ENCODE measurements around the gene YEATS4.

Gene YEATS4

GRCh38 chr12:69332815-69333358, 26.7 kb upstream of the YEATS4 start:
- H3K36me3 Mint-ChIP-seq: peaks cover 2% of the 10 kb centered on the region
- peaks cover 60% of the 10 kb centered on the region for H3K4me1 Mint-ChIP-seq
- peak overlapping the region; percentile 98 for H3K27ac Mint-ChIP-seq
- CTCF ChIA-PET: no interaction called here
- H3K4me3 Mint-ChIP-seq: no peak overlapping the region
- no peaks in the 10 kb centered on the region for H3K9me3 Mint-ChIP-seq
- no peaks in the 10 kb centered on the region for H3K27me3 Mint-ChIP-seq
- no peak for DNase-seq

GRCh38 chr12:69334158-69334557, 25.4 kb upstream of the YEATS4 start:
- Mint-ChIP-seq H3K27me3 (no peaks in the 10 kb centered on the region), H3K27ac (peak overlapping the region; percentile 78), H3K36me3 (peaks cover 2% of the 10 kb centered on the region), H3K4me3 (peak overlapping the region; percentile 1), H3K9me3 (no peaks in the 10 kb centered on the region), H3K4me1 (peaks cover 51% of the 10 kb centered on the region)
- no peak for DNase-seq
- CTCF ChIA-PET: interaction anchor here (1.5 kb wide), 1 partner anchor 23 kb away, joined by 3 read pairs; no protein-coding TSS in a partner anchor

GRCh38 chr12:69337311-69338090, 22.0 kb upstream of the YEATS4 start:
- Mint-ChIP-seq H3K4me3 (no peak overlapping the region), H3K27ac (no peak overlapping the region)

GRCh38 chr12:69338120-69338859, 21.3 kb upstream of the YEATS4 start:
- CTCF ChIA-PET: no interaction called here
- Mint-ChIP-seq H3K4me3 (no peak overlapping the region), H3K27me3 (peaks cover 24% of the 10 kb centered on the region), H3K36me3 (no peaks in the 10 kb centered on the region), H3K27ac (no peak overlapping the region), H3K4me1 (peaks cover 17% of the 10 kb centered on the region), H3K9me3 (no peaks in the 10 kb centered on the region)
- DNase-seq: no peak

More at GRCh38 chr12:69337311-69338090, 22.0 kb upstream of the YEATS4 start:
- DNase-seq: no peak
- peaks cover 25% of the 10 kb centered on the region for H3K4me1 Mint-ChIP-seq
- H3K36me3 Mint-ChIP-seq: peaks cover 2% of the 10 kb centered on the region
- peaks cover 21% of the 10 kb centered on the region for H3K27me3 Mint-ChIP-seq
- CTCF ChIA-PET: no interaction called here
- no peaks in the 10 kb centered on the region for H3K9me3 Mint-ChIP-seq

GRCh38 chr12:69338936-69339335, 20.6 kb upstream of the YEATS4 start:
- Mint-ChIP-seq H3K27me3 (peaks cover 28% of the 10 kb centered on the region), H3K36me3 (no peaks in the 10 kb centered on the region), H3K4me3 (no peak overlapping the region), H3K27ac (no peak overlapping the region), H3K9me3 (no peaks in the 10 kb centered on the region), H3K4me1 (peaks cover 12% of the 10 kb centered on the region)
- DNase-seq: no peak
- CTCF ChIA-PET: no interaction called here

GRCh38 chr12:69339999-69340398, 19.5 kb upstream of the YEATS4 start:
- Mint-ChIP-seq H3K4me3 (no peak overlapping the region), H3K27me3 (peaks cover 28% of the 10 kb centered on the region), H3K4me1 (peaks cover 2% of the 10 kb centered on the region), H3K36me3 (no peaks in the 10 kb centered on the region), H3K9me3 (no peaks in the 10 kb centered on the region), H3K27ac (no peak overlapping the region)
- CTCF ChIA-PET: no interaction called here
- DNase-seq: no peak

- no peaks in the 10 kb centered on the region for H3K9me3 Mint-ChIP-seq
- no peaks in the 10 kb centered on the region for H3K36me3 Mint-ChIP-seq
- no peak overlapping the region for H3K4me3 Mint-ChIP-seq
- CTCF ChIA-PET: no interaction called here
- no peak for DNase-seq
- no peaks in the 10 kb centered on the region for H3K4me1 Mint-ChIP-seq
- no peak overlapping the region for H3K27ac Mint-ChIP-seq
- peaks cover 28% of the 10 kb centered on the region for H3K27me3 Mint-ChIP-seq
These were observed 18.2 kb upstream of the YEATS4 start for GRCh38 chr12:69341328-69341727.

- H3K27ac Mint-ChIP-seq: no peak overlapping the region
- CTCF ChIA-PET: interaction anchor here (1.0 to 1.3 kb wide), 3 partner anchors 15 to 298 kb away, joined by 3 to 5 read pairs (median 5); no protein-coding TSS in a partner anchor
- DNase-seq: no peak
- H3K36me3 Mint-ChIP-seq: no peaks in the 10 kb centered on the region
- H3K9me3 Mint-ChIP-seq: no peaks in the 10 kb centered on the region
- H3K4me3 Mint-ChIP-seq: no peak overlapping the region
- H3K4me1 Mint-ChIP-seq: no peaks in the 10 kb centered on the region
- H3K27me3 Mint-ChIP-seq: peaks cover 28% of the 10 kb centered on the region
These were observed 17.1 kb upstream of the YEATS4 start for GRCh38 chr12:69342421-69342820.

GRCh38 chr12:69343357-69343756, 16.2 kb upstream of the YEATS4 start:
- Mint-ChIP-seq H3K4me3 (no peak overlapping the region), H3K27ac (no peak overlapping the region), H3K9me3 (no peaks in the 10 kb centered on the region), H3K27me3 (peaks cover 30% of the 10 kb centered on the region), H3K36me3 (no peaks in the 10 kb centered on the region), H3K4me1 (peaks cover 4% of the 10 kb centered on the region)
- CTCF ChIA-PET: interaction anchor here (0.6 to 1.2 kb wide), 2 partner anchors 14 to 156 kb away, joined by 3 to 5 read pairs; no protein-coding TSS in a partner anchor
- no peak for DNase-seq

GRCh38 chr12:69343885-69344612, 15.5 kb upstream of the YEATS4 start:
- DNase-seq: no peak
- no peak overlapping the region for H3K4me3 Mint-ChIP-seq
- peaks cover 31% of the 10 kb centered on the region for H3K27me3 Mint-ChIP-seq
- no peaks in the 10 kb centered on the region for H3K36me3 Mint-ChIP-seq
- H3K27ac Mint-ChIP-seq: no peak overlapping the region
- CTCF ChIA-PET: no interaction called here
- H3K4me1 Mint-ChIP-seq: peaks cover 5% of the 10 kb centered on the region
- H3K9me3 Mint-ChIP-seq: no peaks in the 10 kb centered on the region

- no peaks in the 10 kb centered on the region for H3K9me3 Mint-ChIP-seq
- H3K36me3 Mint-ChIP-seq: no peaks in the 10 kb centered on the region
- no peak overlapping the region for H3K27ac Mint-ChIP-seq
- peaks cover 28% of the 10 kb centered on the region for H3K27me3 Mint-ChIP-seq
- no peak overlapping the region for H3K4me3 Mint-ChIP-seq
- no peak for DNase-seq
- CTCF ChIA-PET: no interaction called here
- peaks cover 5% of the 10 kb centered on the region for H3K4me1 Mint-ChIP-seq
These were observed 14.5 kb upstream of the YEATS4 start for GRCh38 chr12:69345077-69345476.

GRCh38 chr12:69345742-69346141, 13.8 kb upstream of the YEATS4 start:
- Mint-ChIP-seq H3K9me3 (no peaks in the 10 kb centered on the region), H3K36me3 (no peaks in the 10 kb centered on the region), H3K4me1 (peaks cover 5% of the 10 kb centered on the region), H3K4me3 (no peak overlapping the region), H3K27me3 (peaks cover 25% of the 10 kb centered on the region), H3K27ac (no peak overlapping the region)
- CTCF ChIA-PET: no interaction called here
- no peak for DNase-seq

- Mint-ChIP-seq H3K27me3 (peaks cover 8% of the 10 kb centered on the region), H3K36me3 (no peaks in the 10 kb centered on the region), H3K27ac (no peak within 1 kb of the TSS), H3K4me1 (peaks cover 5% of the 10 kb centered on the region), H3K9me3 (no peaks in the 10 kb centered on the region), H3K4me3 (no peak within 1 kb of the TSS)
- CTCF ChIA-PET: interaction anchor here (0.9 to 1.4 kb wide), 4 partner anchors 8 to 292 kb away, joined by 3 to 6 read pairs (median 3); no protein-coding TSS in a partner anchor
- DNase-seq: no peak
These were observed 11.2 kb upstream of the YEATS4 start, which contains the start of gene LYZ for GRCh38 chr12:69348162-69348938. Gene LYZ, plus strand, starts transcription at chr12:69348381. Its CDS starts 28 bp downstream, at chr12:69348409.
